K562 (cell line): Measurements from ENCODE around the gene GFOD1. TPM values are rescaled to one million over a fixed set of nuclear protein-coding genes. Genes with fewer than 3 reads are reported as not detected.

Experiments used
- BRF2 ChIP-seq: IDR thresholded peaks from 3 replicates; pipeline ENCODE4 v1.6.1; 2011; ENCODE audit warnings: borderline replicate concordance, mild to moderate bottlenecking; ENCODE audit not compliant: insufficient read length, insufficient read depth
- CGGBP1 ChIP-seq: fragments of 250-450 bp; sonication (Bioruptor Pico); IDR thresholded peaks from 2 replicates; pipeline ENCODE4 v1.9.0; 2021; ENCODE audit warnings: mild to moderate bottlenecking
- EP400 ChIP-seq: fragments of 450-650 bp; IDR thresholded peaks from 2 replicates; pipeline ENCODE4 v1.6.1; 2017; ENCODE audit warnings: antibody characterized with exemption, mild to moderate bottlenecking, moderate library complexity
- EWSR1 ChIP-seq: fragments of 450-650 bp; IDR thresholded peaks from 2 replicates; pipeline ENCODE4 v1.6.1; 2018; ENCODE audit warnings: borderline replicate concordance, mild to moderate bottlenecking, low read depth, moderate library complexity; ENCODE audit not compliant: partially characterized antibody
- HDAC2 ChIP-seq: fragments of 450-650 bp; IDR thresholded peaks from 2 replicates; pipeline ENCODE4 v1.6.1; 2016; ENCODE audit warnings: mild to moderate bottlenecking
- HOMEZ ChIP-seq: fragments of 250-450 bp; sonication (Bioruptor Pico); IDR thresholded peaks from 2 replicates; pipeline ENCODE4 v1.4.0; 2020; ENCODE audit warnings: mild to moderate bottlenecking, moderate library complexity
- KLF16 ChIP-seq: IDR thresholded peaks from 2 replicates; pipeline ENCODE4 v1.6.1; 2016; ENCODE audit warnings: antibody characterized with exemption
- MED1 ChIP-seq: sonication (generic); formaldehyde crosslinking; IDR thresholded peaks from 2 replicates; pipeline ENCODE4 v1.8.1; 2023; ENCODE audit warnings: missing genetic modification reagents, borderline replicate concordance
- MLX ChIP-seq, 2 experiments: fragments of 450-650 bp in 1 of 2; sonication (generic) in 1 of 2; formaldehyde crosslinking; conservative IDR thresholded peaks; 2 replicates each; pipeline versions ENCODE4 v1.4.0 to v1.8.1; 2020 to 2022; ENCODE audit warnings: mild to moderate bottlenecking in 1 of 2, missing genetic modification reagents in 1 of 2
- POLR2A ChIP-seq: fragments of 450-650 bp; conservative IDR thresholded peaks from 2 replicates; pipeline ENCODE4 v1.6.1; 2016
- SUPT5H ChIP-seq: fragments of 450-650 bp; IDR thresholded peaks from 2 replicates; pipeline ENCODE4 v1.6.1; 2016
- TOE1 ChIP-seq, 2 experiments: fragments of 450-650 bp in 1 of 2; sonication (generic) in 1 of 2; formaldehyde crosslinking in 1 of 2; IDR thresholded peaks; 2 replicates each; pipeline versions ENCODE4 v1.7.1 to v1.8.0; 2016 to 2022; ENCODE audit warnings: borderline replicate concordance in 2 of 2, mild to moderate bottlenecking in 2 of 2, antibody characterized with exemption in 1 of 2, inconsistent platforms in 1 of 2, low read depth in 1 of 2, missing genetic modification reagents in 1 of 2, moderate library complexity in 1 of 2
- YY1 ChIP-seq, 3 experiments: IDR thresholded peaks; 2 replicates each; pipeline ENCODE4 v1.6.1; 2011; ENCODE audit warnings: low read length in 2 of 3, mild to moderate bottlenecking in 2 of 3, moderate library complexity in 2 of 3, borderline replicate concordance in 1 of 3, control low read depth in 1 of 3, low read depth in 1 of 3; ENCODE audit not compliant: insufficient read depth in 3 of 3, insufficient replicate concordance in 2 of 3, control insufficient read depth in 1 of 3, insufficient read length in 1 of 3; ENCODE audit errors: extremely low read depth in 1 of 3
- ZNF655 ChIP-seq: fragments of 250-450 bp; sonication (Bioruptor Pico); IDR thresholded peaks from 2 replicates; pipeline ENCODE4 v1.5.0; 2021
- ZNF707 ChIP-seq: fragments of 250-450 bp; sonication (Bioruptor Pico); conservative IDR thresholded peaks from 2 replicates; pipeline ENCODE4 v1.8.0; 2022; ENCODE audit warnings: inconsistent platforms, mild to moderate bottlenecking, moderate library complexity
- ZNF75A ChIP-seq: fragments of 450-650 bp; formaldehyde crosslinking; IDR thresholded peaks from 2 replicates; pipeline ENCODE4 v1.4.0; 2020; ENCODE audit warnings: mild to moderate bottlenecking
- polyA plus RNA-seq, 8 experiments: library from polyadenylated mRNA; depleted of rRNA in 4 of 8; stranded (reverse) in 5 of 8; unstranded in 3 of 8; fragments of >200 nt; fragmentation: Nextera tagmentation in 2 of 8; fragmentation: Illumina TruSeq in 1 of 8; extraction: Ambion mirVana in 2 of 8; extraction: Trizol in 1 of 8; gene quantifications; 2 replicates each; pipeline versions ENCODE4 v1.2.1 to v1.2.3, GENCODE V29; 2011 to 2014; ENCODE audit warnings: inconsistent platforms in 1 of 8, missing spikeins in 1 of 8
- total RNA-seq, 7 experiments: library from RNA; depleted of rRNA in 6 of 7; stranded (reverse); fragments of >200 nt in 6 of 7; fragmentation: Illumina TruSeq in 2 of 7; extraction: Trizol in 2 of 7; gene quantifications; 2 replicates each; pipeline versions ENCODE4 v1.2.1 to v1.2.3, GENCODE V29; 2011 to 2021; ENCODE audit warnings: low replicate concordance in 1 of 7
- TF ChIP-seq, protein P1 (sequence below): sonication (generic); formaldehyde crosslinking; IDR thresholded peaks from 2 replicates; pipeline ENCODE4 v1.8.1; 2022; ENCODE audit warnings: missing genetic modification reagents
- TF ChIP-seq, protein P2 (sequence below), 2 experiments: fragments of 450-650 bp; conservative IDR thresholded peaks; 2 replicates each; pipeline ENCODE4 v1.6.1; 2017; ENCODE audit warnings: mild to moderate bottlenecking in 2 of 2, moderate library complexity in 2 of 2

GFOD1 gene
- total and polyA plus RNA-seq, 9 of the 15 experiments (the other 6 are each of a cell fraction or from before 2014, with no cell fraction given) = 3.8 to 12.0 (median 8.2) TPM

- TF ChIP-seq, protein P1, sequence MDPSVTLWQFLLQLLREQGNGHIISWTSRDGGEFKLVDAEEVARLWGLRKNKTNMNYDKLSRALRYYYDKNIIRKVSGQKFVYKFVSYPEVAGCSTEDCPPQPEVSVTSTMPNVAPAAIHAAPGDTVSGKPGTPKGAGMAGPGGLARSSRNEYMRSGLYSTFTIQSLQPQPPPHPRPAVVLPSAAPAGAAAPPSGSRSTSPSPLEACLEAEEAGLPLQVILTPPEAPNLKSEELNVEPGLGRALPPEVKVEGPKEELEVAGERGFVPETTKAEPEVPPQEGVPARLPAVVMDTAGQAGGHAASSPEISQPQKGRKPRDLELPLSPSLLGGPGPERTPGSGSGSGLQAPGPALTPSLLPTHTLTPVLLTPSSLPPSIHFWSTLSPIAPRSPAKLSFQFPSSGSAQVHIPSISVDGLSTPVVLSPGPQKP (CRISPR knock-in tag) = no peak
- TF ChIP-seq ZNF707 (CRISPR knock-in tag) (no peak), ZNF75A (no peak), ZNF655 (no peak), POLR2A (peak; percentile 75), KLF16 (no peak), HDAC2 (no peak), BRF2 (no peak), CGGBP1 (CRISPR knock-in tag) (no peak), MED1 (CRISPR knock-in tag) (no peak), TOE1 (IDR thresholded peaks at IDR 0.05; ENCODE audit: borderline replicate concordance) (no peak), TOE1 (CRISPR knock-in tag; IDR thresholded peaks at IDR 0.05; ENCODE audit: borderline replicate concordance, low read depth) (no peak), YY1 (IDR thresholded peaks at IDR 0.05; ENCODE audit: borderline replicate concordance in 1 of 3, control insufficient read depth in 1 of 3, extremely low read depth in 1 of 3, insufficient read depth in 3 of 3, insufficient read length in 1 of 3, insufficient replicate concordance in 2 of 3, low read depth in 1 of 3, low read length in 2 of 3) (peak in 2 of 3 experiments; percentile 54 to 78), EWSR1 (no peak), EP400 (no peak), SUPT5H (peak; percentile 62), HOMEZ (no peak), MLX (CRISPR knock-in tag; conservative IDR thresholded peaks at IDR 0.05) (no peak)
- TF ChIP-seq, protein P2, sequence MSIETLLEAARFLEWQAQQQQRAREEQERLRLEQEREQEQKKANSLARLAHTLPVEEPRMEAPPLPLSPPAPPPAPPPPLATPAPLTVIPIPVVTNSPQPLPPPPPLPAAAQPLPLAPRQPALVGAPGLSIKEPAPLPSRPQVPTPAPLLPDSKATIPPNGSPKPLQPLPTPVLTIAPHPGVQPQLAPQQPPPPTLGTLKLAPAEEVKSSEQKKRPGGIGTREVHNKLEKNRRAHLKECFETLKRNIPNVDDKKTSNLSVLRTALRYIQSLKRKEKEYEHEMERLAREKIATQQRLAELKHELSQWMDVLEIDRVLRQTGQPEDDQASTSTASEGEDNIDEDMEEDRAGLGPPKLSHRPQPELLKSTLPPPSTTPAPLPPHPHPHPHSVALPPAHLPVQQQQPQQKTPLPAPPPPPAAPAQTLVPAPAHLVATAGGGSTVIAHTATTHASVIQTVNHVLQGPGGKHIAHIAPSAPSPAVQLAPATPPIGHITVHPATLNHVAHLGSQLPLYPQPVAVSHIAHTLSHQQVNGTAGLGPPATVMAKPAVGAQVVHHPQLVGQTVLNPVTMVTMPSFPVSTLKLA (conservative IDR thresholded peaks at IDR 0.05) = no peak
Observed at GRCh38 chr6:13487122-13488014, at the start of gene GFOD1 (continued).
